ENCODE data around the gene MARVELD1.

DNA sequence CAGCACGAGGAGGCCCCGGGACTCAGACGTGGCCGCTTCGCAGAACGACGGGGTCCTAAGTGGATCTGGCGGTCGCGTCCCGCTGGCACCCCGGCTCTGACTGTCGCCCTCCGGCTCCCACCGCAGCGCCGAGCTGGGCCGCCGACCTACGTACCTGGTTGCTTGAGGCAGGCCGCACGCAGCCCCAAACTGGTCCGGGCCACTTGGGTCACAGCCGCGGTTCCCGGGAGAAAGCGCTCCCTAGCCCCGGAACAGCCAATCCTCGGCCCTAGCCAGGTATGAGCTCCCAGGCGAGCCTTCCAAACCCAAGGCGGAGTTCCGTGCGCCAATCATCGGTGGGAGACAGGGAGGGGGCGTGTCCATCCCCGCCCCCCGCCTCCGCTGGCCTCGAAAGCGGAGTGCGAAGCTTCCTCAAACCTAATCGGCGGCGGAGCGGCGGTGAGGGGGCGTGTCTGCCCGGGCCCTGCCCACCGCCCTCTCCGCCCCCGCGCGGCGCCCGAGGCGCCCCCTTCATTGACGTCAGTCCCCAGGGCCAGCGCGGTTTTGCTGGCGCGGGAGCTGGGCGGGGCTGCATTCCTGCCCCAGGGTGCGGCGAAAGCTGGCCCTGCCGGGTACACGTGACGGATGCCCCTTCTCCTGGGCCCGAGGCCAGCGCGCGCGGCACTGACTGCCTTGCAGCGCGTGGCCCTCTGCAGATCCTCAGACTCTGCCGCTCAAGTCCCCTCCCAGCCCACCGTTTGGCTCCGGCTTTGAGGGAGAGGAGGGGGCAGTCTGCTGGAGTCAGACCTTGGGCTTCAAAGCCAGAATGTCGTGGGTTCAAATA is 26.4 kb upstream of the MARVELD1 start, which contains the start of gene AVPI1:
- TF ChIP-seq, protein P1, sequence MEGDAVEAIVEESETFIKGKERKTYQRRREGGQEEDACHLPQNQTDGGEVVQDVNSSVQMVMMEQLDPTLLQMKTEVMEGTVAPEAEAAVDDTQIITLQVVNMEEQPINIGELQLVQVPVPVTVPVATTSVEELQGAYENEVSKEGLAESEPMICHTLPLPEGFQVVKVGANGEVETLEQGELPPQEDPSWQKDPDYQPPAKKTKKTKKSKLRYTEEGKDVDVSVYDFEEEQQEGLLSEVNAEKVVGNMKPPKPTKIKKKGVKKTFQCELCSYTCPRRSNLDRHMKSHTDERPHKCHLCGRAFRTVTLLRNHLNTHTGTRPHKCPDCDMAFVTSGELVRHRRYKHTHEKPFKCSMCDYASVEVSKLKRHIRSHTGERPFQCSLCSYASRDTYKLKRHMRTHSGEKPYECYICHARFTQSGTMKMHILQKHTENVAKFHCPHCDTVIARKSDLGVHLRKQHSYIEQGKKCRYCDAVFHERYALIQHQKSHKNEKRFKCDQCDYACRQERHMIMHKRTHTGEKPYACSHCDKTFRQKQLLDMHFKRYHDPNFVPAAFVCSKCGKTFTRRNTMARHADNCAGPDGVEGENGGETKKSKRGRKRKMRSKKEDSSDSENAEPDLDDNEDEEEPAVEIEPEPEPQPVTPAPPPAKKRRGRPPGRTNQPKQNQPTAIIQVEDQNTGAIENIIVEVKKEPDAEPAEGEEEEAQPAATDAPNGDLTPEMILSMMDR (IDR thresholded peaks at IDR 0.05) = peak in 1 of 4 experiments; percentile 17
- TF ChIP-seq POLR2A (IDR thresholded peaks at IDR 0.05) = peak; percentile 100

Measured in prostate gland (tissue), 2 donors.